HG03097 (cell line): ENCODE data around the gene STT3A.
A peak's percentile ranks its signal among the peaks of the same experiment; 100 is the strongest.
"Not testable (repeated sequence)": the region's sequence is repeated elsewhere in the genome, so short reads cannot be mapped to it uniquely, and the experiment has no call there.

Source experiments
- ATAC-seq: cut with Tn5 transposase; IDR thresholded peaks from one replicate; pipeline ENCODE4 v1.9.1; 2021; ENCODE audit not compliant: unreplicated experiment, low FRiP score

The STT3A gene

DNA sequence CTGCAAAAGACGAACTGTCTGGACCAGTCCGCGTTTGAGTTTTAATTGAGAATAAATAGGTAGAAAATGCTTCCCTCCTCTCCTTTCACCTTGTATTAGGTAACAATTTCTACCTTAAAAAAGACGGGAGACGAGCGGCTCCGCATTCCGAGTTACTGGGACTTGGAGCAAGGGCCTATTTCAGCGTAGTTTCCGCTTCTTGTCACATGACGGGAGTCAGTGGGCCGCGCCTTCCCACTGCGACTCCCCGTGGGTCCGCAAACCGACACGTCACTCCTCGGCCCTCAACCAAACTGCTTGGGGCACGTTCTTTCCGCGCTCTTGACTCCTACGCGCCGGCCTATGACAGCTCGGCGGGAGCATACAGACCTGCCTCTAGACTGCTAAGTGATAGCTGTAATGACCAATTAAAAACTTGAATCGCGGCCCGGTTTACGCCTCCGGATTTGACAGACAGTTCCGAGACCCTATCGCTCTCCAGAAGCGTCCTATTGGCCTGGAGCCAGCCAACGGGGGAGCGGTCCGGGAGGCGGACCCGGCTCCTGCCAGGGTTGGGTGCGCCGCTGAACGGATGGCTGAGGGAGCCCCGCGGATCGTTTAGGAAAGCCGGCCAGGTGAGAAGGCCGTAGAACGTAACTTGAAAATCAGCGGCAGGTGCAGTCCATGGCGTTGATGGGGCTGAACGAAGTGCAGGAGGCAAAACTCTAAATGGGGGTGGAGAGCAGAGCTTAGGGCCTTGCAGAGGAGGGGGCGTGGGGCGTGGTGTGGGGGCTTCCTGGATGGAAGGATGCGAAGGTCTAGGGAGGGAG, at the start of gene STT3A:
Gene STT3A (plus strand): TSS at position 548 of the 809 bp plus-strand sequence. CDS start 3,064 bp downstream, outside the sequence.
- peak; percentile 97 for ATAC-seq

DNA sequence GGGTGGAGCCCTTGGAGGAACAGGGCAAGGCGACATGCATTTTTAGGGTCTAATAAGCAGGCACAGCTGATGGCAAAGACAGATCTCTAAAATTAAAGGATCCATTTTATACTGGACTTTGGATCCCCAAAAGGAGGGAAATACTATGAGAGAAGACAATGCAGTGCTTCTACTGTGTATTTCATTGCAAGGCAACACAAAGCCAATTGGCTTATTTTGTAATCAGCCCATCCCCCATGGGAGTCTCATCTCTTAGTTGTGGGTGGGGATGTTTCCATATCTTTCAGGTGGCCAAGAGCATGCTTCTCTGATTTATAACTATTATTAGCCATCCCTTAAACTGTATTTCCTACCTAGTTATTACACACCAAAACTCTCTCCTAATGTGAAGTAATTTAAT, 41.9 kb upstream of the STT3A start:
- ATAC-seq: no peak

DNA sequence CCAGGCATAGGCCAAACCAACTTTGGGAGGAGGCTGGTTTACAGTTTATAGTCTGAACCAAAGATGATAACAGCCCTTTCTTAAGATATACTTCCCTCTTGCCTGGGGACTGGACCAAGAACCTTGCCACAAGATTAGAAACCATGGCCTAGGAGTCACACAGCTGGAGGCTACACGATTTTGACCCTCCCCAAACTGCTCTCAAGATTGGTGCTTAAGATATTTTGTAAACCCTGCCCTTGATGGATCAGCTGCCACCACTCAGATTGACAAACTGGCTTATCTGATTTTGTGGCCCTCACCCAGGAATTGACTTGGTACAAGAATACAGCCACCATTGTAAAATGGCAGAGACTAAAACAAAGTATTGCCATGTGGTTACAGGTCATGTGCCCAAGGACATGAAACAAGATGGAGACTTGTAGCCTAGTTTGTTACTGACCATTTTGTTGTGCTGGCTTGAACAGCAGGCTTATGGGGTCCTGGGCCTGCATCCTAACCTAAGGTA, 40.8 kb upstream of the STT3A start:
- no peak for ATAC-seq

DNA sequence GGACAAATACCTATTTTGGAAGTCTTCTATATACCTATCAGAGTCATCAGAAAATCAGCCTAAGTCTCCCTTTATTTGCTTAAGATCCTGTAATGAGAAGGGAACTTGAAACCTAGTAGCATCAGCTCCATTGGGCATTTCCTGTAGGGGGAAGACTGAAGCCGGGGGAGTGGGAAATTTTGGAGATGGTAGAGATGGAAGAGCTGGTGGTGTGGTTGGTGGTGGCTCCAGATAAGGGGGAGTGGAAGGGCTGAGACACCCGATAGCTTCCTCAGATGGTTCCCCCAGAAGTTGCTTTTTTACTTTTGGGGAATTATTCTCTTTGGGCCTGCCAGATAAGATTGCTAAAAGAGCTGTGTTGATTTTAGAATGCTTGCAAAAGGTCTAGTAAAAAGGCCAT, 39.7 kb upstream of the STT3A start:
- no peak for ATAC-seq

DNA sequence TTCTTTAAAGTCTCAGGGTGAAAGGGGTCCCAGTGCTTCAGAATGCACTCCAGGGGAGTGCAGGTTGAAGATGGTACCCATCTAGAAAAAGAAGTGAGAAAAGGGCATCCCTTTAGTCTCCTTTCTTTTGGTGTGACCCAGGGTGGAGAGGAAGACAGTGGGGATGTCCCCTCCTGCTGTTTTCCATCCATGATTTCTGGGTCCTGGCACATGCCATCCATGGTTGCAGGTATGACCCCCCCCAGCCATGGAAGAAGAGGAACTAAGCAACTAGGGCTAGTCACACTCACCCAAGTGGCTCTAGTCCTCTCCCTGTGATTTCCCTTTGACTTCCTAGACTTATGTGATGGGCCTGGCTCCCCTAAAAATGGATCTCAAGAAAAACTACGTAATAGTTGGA, 39.3 kb upstream of the STT3A start:
- no peak for ATAC-seq

DNA sequence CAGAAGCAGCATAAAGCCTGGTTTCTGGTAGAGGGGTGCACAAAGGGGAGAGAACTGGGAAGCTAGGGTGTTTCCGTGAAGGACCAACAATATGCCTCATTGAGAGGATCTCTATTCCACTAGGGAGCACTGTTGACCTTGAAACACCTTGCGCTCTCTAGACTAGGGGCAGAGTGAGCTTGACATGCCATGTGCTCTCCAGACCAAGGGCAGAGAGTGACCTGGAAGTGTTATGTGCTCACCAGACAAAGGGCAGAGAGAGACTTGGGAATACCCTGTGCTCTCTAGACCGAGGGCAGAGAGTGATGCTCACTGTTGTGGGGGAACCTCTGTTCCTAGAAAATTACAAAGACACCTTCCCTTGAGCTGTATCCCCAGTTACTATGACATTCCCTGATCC, 38.6 kb upstream of the STT3A start:
- no peak for ATAC-seq

DNA sequence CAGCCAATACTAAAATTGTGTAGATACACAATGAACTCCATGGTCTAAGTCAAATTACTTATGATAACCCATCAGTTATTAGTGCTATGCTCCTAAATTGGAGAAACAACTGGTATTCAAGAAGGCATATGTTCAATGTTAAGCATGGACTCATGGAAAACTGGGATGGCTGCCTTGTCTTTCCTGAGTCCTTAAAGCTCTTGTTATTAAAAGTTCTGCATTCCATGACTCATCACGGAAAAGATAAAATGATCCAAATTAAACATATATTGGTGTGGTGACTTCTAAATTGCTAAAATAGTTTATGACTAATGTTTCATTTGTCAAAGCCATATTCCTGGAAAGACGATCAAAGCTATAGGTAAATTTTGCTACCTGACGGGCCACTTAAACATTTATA, 32.8 kb upstream of the STT3A start:
- ATAC-seq: no peak

DNA sequence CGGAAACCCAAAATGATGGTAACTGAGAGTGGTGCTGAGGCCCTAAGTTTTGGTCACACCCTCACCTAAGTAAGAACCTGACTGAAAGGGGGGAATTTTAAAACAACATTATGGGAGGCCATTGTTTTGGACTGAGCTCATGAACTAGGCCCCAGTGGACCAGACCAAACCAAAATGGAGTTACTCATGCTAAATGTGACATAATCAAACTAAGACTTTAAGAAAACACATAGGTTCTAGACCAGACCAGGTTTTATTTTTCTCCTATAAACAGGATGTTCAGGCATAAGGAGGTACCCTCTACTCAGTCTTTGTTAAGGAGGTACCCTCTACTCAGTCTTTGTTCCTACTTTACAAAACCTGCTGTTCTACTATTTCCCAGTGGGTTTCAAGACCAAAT, 30.7 kb upstream of the STT3A start:
- ATAC-seq: no peak

DNA sequence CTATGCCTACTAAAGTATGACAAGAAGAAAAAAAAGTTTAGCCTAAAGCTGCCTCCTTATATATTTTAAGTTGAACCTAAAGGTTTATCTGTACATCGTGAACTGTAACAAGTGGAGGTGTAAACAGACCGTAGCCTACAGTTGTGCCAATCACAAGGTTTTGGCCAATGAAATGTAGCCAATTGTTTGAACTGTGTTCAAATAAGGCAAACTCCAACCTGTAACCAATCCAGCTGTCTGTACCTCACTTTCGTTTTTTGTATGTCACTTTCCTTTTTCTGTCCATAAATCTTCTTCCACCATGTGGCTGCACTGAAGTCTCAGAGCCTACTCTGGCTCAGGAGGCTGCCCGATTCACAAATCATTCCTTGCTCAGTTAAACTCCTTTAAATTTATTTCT, 30.2 kb upstream of the STT3A start:
- no peak for ATAC-seq

DNA sequence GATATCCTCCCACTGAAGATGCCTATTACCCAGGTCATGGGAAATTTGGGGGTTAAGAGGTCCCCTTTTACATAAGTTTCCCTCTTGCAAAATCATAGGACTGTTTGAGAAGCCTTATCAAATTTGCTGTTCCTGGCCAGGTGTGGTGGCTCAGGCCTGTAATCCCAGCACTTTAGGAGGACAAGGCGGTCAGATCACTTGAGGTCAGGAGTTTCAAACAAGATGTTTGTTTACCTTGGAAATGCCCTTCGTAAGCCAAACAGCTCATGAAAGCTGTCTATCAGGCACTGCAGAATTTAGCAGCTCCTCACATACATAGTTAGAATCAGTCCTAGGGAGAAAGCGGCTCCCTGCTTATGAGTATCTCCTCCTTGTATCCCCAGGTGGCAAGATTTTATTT, 28.3 kb upstream of the STT3A start:
- no peak for ATAC-seq

DNA sequence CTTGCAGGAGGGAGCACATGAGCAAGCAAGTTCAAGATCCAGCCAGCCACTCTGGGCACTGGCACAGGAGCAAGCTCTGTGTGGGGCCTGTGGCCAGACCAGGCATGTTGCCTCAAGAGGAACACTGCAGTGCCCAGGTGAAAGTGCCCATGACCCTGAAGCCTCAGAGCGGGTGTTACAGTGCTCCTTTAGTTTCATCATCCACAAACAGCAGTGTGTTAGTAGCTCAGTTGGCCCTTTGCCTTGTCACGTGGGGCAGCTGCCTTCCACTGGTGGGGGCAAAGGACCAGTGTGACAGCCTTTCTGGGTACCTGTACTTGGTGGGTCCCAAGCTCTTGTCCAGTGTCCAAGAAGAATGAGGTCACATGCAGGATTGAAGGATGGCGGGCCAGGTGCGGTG, 26.4 kb upstream of the STT3A start:
- no peak for ATAC-seq

DNA sequence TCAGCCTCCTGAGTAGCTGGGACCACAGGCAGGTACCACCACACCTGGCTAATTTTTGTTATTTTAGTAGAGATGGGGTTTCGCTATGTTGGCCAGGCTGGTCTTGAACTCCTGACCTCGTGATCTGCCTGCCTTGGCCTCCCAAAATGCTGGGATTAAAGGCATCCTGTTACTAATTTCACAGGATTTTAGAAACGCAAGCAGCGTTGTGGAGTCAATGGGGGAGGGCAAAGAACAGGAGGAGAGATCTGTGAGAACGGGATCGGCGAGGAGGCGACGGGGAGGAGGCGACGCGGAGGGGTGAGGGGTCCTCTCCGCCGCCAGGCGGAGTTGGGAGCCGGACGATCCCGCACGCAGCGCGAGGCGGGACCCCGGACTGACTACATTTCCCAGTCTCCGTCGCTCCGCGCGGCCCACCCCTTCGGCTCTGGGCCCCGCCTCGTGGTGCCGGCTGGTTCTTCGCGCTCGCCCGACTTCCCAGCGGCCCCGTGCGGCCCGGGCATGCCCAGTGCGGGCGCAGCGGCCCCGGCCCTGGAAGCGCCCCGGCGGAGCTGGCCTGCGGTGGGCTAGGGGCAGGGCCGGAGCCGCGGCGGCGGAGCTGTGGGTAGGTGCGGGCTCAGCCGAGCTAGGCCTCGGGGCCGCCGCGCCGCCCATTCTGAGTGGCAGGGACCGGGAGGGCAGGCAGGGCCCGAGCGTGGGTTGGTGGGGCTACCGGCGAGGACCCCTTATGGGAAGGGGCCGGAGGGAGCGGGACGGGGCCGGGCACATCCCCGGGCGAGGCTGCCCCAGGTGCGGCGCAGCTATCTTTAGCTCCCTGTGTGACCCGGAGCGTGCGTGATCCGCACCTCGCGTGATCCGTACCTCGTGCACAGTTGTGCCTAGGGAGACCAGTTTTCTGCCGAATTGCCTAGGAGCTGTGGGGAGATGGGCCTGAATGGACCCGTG, 23.4 kb upstream of the STT3A start, which contains the start of gene EI24:
Gene EI24 (plus strand): TSS at position 508 of the 945 bp plus-strand sequence. CDS start 3,051 bp downstream, outside the sequence.
- ATAC-seq: peak; percentile 97

DNA sequence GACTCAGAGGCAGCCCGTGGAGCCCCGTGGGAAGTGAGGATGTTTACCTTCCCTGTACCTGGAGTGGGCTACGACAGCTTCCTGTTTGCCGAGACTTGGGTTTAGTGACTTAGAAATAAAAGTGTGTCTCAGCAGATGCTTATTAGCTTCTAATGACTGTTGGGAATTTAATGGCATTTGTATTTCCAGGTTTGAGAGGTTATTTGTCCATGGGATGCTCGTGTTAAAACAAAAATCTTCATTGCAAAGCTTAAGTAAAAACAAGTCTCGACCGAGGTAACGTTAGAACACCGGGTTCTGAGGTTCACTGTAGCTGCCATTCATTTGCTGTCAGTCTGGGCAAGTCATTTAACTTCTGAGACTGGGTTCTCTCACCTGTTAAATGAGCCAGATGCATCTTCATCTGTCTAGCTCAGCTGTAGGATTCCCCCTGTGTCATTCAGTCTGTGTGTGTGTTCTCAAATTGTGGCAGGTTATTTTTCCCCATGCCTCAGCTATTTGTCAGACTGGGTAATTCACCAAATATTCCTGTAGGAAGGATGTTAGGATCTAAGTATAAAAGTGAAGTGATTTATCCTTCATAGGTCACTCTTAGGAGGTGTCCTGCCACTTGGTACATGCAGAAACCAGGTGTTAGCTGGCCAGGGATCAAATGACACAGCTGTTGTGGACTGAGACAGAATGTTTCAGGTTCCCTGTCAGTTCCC, 22.6 kb upstream of the STT3A start:
- ATAC-seq: no peak

DNA sequence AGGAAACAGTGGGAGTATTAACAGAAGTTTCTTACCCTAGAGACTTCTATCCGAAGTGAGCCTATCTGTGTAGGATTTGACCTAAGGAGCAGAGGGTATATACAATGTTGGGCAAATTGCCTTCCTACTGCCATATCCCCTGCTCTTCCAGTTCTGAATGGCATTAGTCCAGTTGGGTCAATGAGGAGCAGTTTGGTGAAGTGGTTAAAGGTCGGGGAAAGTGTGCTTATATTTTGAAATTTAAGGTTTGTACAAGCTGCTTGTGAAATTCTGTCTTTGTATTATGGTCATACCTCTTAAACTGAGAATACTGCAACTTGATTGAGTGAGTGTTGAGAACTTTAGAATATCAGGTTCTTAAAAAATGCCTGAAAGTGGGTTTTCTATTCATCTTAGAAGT, 21.7 kb upstream of the STT3A start:
- no peak for ATAC-seq

DNA sequence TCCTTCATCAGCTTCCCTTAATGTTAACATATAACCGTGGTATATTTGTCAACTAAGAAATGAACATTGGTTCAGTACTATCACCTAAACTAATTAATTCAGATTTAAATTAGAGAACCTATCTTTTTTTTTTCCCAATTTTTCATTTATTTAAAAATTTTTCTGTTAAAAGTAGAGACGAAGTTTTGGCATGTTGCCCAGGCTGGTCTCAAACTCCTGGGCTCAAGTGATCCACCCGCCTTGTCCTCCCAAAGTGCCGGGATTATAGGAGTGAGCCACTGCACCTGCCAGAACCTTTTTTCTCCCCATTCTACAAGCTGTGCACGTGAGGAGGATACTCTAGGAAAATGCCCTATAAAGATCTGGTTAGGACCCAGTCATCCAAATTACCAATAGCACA, 19.7 kb upstream of the STT3A start:
- ATAC-seq: no peak

DNA sequence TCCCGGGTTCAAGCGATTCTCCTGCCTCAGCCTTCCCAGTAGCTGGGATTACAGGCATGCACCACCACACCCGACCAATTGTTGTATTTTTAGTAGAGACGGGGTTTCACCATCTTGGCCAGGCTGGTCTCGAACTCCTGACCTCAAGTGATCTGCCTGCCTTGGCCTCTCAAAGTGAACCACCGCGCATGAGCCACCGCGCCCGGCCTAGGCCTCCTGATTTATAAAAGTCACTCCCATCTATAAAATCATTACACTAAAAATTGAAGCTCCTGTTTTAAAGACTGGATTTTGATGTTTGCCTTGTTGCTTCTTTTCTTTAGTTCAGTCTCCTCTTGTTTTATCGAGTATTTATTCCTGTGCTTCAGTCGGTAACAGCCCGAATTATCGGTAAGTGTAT, 15.5 kb upstream of the STT3A start:
- ATAC-seq: not testable (repeated sequence)

DNA sequence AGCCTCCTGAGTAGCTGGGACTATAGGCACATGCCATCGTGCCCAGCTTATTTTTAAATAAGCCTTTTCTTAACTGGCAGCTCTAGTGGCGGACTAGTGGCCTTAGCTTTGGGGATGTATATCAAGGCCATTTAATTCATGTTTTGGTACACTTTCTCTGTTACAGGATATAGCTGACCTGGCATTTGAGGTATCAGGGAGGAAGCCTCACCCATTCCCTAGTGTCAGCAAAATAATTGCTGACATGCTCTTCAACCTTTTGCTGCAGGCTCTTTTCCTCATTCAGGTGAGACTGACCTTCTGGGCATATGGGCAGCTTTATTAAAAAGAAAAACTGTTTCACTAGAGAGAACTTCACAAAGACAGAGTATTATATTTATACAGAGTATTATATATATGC, 13.9 kb upstream of the STT3A start:
- ATAC-seq: no peak

DNA sequence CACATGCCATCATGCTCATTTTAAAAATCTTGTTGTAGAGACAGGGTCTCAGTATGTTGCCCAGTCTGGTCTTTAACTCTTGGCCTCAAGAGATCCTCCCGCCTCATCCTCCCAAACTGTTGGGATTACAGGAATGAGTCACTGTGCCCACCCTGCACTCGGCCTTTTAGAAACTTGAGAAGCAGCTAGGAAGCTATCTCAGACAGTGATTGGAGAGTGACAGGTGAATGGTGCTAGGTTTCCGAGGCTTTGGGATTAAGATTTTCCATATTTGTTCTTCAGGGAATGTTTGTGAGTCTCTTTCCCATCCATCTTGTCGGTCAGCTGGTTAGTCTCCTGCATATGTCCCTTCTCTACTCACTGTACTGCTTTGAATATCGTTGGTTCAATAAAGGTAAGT, 12.8 kb upstream of the STT3A start:
- ATAC-seq: no peak

DNA sequence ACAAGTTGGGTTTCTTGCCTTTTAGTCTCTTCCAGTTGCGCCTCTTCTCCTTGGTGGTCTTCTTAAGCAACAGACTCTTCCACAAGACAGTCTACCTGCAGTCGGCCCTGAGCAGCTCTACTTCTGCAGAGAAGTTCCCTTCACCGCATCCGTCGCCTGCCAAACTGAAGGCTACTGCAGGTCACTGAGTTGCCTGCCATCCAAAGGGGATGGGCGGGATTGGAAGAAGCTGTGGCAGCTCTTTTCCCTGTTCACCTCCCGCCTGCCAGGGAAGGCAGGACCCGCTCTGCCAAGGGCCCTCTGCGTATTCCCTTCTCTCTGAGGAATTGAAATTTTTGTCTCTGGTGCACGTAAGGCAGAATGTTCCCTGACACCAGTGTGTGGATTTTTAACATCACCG, 9.2 kb upstream of the STT3A start:
- ATAC-seq: no peak

DNA sequence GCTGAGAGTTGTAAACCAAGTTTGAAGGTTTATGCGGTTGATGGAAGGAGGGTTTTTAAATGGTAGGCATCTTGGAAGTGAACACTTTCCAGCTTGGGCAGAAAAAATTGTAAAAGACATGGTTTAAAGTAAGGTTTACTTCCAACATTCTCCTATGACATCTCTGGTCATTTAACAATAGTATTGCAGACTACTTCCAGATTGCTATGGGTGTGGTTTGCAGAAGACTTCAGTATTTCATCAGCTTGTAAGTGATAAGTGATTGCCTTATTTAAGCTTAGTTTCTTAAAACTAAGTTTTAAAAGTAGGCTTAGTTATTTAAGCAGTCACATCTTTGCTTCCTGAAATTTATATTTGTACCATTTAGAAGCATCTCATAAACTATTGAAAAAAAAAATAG, 7.2 kb upstream of the STT3A start:
- no peak for ATAC-seq

DNA sequence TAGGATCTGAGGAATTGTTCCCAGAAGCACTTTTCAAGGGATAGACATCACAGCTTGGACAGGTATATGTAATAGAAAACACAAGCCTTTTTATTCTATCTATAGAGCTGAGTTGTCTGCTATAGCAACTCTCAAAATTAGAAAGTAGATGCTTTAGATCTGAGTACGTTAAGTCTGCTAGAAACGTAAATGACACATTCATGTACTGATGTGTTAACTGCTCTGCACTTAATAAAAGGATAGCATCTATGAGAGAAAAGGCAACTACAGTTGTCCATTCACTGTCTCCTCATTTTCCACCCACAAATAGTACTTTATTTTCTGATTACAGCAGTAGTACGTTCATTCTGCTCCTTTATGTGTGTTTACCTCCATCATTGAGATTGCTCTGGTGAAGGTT, 6.0 kb upstream of the STT3A start:
- ATAC-seq: no peak
